ENCODE measurements around the gene FRMPD3.

The FRMPD3 gene

GRCh38 chrX:107482046-107482445 lies 32.6 kb downstream of the FRMPD3 start:
- no peak for DNase-seq

GRCh38 chrX:107484002-107484726 lies 34.7 kb downstream of the FRMPD3 start:
- DNase-seq = no peak

GRCh38 chrX:107485013-107485412 lies 35.6 kb downstream of the FRMPD3 start:
- DNase-seq = no peak

- DNase-seq = no peak
These were observed 43.7 kb downstream of the FRMPD3 start for GRCh38 chrX:107493141-107493540.

GRCh38 chrX:107496786-107497185 lies 47.3 kb downstream of the FRMPD3 start:
- no peak for DNase-seq
